HL-60 (cell line): ENCODE data around the gene SIPA1.

Experiments
- CTCF ChIP-seq: IDR thresholded peaks from one replicate; pipeline ENCODE4 v1.5.1; 2011; ENCODE audit warnings: low read length, control low read depth, inconsistent platforms; ENCODE audit not compliant: insufficient read depth
- GABPA ChIP-seq: IDR thresholded peaks from 2 replicates; pipeline ENCODE4 v1.6.1; 2012; ENCODE audit warnings: low read depth
- POLR2AphosphoS5 ChIP-seq: IDR thresholded peaks from 2 replicates; pipeline ENCODE4 v1.6.1; 2012; ENCODE audit warnings: low read depth

- TF ChIP-seq CTCF, result no peak
- no peak for TF ChIP-seq POLR2AphosphoS5
- no peak for TF ChIP-seq GABPA
Observed at GRCh38 chr11:65617990-65618751, 19.7 kb upstream of the SIPA1 start.
